MM.1S (cell line): ENCODE data around the gene POLR3G.

Source experiments
- DNase-seq: peaks from one replicate; pipeline ENCODE4 v3.0.0-alpha.2; 2015
- H2AFZ ChIP-seq: fragments of 300-600 bp; sonication (generic); 2 replicates; pipeline ENCODE4 v1.6.0; 2016; ENCODE audit warnings: antibody characterized with exemption, low read length
- H3F3A ChIP-seq: fragments of 300-600 bp; sonication (generic); 2 replicates; pipeline ENCODE4 v1.6.1; 2016; ENCODE audit warnings: mild to moderate bottlenecking, antibody characterized with exemption, low read length, moderate library complexity, mixed read lengths; ENCODE audit not compliant: insufficient read depth
- H3K27ac ChIP-seq: fragments of 300-600 bp; sonication (generic); 2 replicates; pipeline ENCODE4 v1.5.1; 2016; ENCODE audit warnings: mild to moderate bottlenecking, low read length
- H3K27me3 ChIP-seq: fragments of 300-600 bp; sonication (generic); replicated peaks from 2 replicates; pipeline ENCODE4 v1.6.0; 2016; ENCODE audit warnings: low read length; ENCODE audit not compliant: insufficient read depth
- H3K36me3 ChIP-seq: fragments of 300-600 bp; sonication (generic); replicated peaks from 2 replicates; pipeline ENCODE4 v1.6.1; 2016; ENCODE audit warnings: mild to moderate bottlenecking, low read length, mixed read lengths; ENCODE audit not compliant: insufficient read depth
- H3K4me1 ChIP-seq: fragments of 300-600 bp; sonication (generic); 2 replicates; pipeline ENCODE4 v1.6.1; 2016; ENCODE audit warnings: low read length, mixed read lengths
- H3K4me2 ChIP-seq: fragments of 300-600 bp; sonication (generic); 2 replicates; pipeline ENCODE4 v1.6.0; 2016; ENCODE audit warnings: low read depth, low read length
- H3K4me3 ChIP-seq: fragments of 300-600 bp; sonication (generic); 2 replicates; pipeline ENCODE4 v1.5.1; 2016; ENCODE audit warnings: low read length, mixed read lengths
- H3K79me2 ChIP-seq: fragments of 300-600 bp; sonication (generic); 2 replicates; pipeline ENCODE4 v1.6.1; 2016; ENCODE audit warnings: mixed run types, low read length, mixed read lengths
- H3K9ac ChIP-seq: fragments of 300-600 bp; sonication (generic); 2 replicates; pipeline ENCODE4 v1.6.1; 2016; ENCODE audit warnings: low read length, mixed read lengths
- H3K9me2 ChIP-seq: fragments of 300-600 bp; sonication (generic); replicated peaks from 2 replicates; pipeline ENCODE4 v1.6.1; 2016; ENCODE audit warnings: mild to moderate bottlenecking, low read length, mixed read lengths; ENCODE audit not compliant: insufficient read depth
- H3K9me3 ChIP-seq: fragments of 300-600 bp; sonication (generic); replicated peaks from 2 replicates; pipeline ENCODE4 v1.6.1; 2016; ENCODE audit warnings: mild to moderate bottlenecking, low read length, mixed read lengths; ENCODE audit not compliant: insufficient read depth
- H4K20me1 ChIP-seq: fragments of 300-600 bp; sonication (generic); 2 replicates; pipeline ENCODE4 v1.6.1; 2016; ENCODE audit warnings: mild to moderate bottlenecking, low read length, moderate library complexity, mixed read lengths; ENCODE audit not compliant: insufficient read depth
- EZH2 ChIP-seq: fragments of 300-600 bp; sonication (generic); optimal IDR thresholded peaks from 2 replicates; pipeline ENCODE3; 2017; ENCODE audit warnings: low read depth, mild to moderate bottlenecking, antibody characterized with exemption, low read length, mixed read lengths
- EZH2phosphoT487 ChIP-seq: fragments of 300-600 bp; sonication (generic); IDR thresholded peaks from 2 replicates; pipeline ENCODE4 v1.6.1; 2018; ENCODE audit warnings: antibody characterized with exemption, low read length
- TF ChIP-seq, protein P1 (sequence below): fragments of 300-600 bp; sonication (generic); IDR thresholded peaks from 2 replicates; pipeline ENCODE4 v1.5.1; 2016; ENCODE audit warnings: antibody characterized with exemption, low read length, mixed read lengths

Gene POLR3G

GRCh38 chr5:90557871-90558270 is 83.2 kb downstream of the POLR3G start:
- peak overlapping the region; percentile 67 for H3K4me2 ChIP-seq

GRCh38 chr5:90558344-90559192 is 83.9 kb downstream of the POLR3G start, which contains the start of gene ADGRV1:
ADGRV1 (plus strand) TSS chr5:90558797; CDS start chr5:90558896, 99 bp downstream.
- Histone ChIP-seq H3F3A (no peaks in the 10 kb centered on the region), H3K9me2 (no peaks in the 10 kb centered on the region), H3K4me2 (peak within 1 kb of the TSS; percentile 67), H3K27me3 (no peaks in the 10 kb centered on the region), H3K9me3 (no peaks in the 10 kb centered on the region), H3K27ac (peak within 1 kb of the TSS; percentile 30; the same call in 1 of the 2 replicates), H2AFZ (peak within 1 kb of the TSS; percentile 78), H3K79me2 (0 out of 2 replicates have a peak, but pooled peaks cover 3% of the 10 kb centered on the region), H3K4me3 (peak within 1 kb of the TSS; percentile 62), H3K9ac (peak within 1 kb of the TSS; percentile 34; the same call in 1 of the 2 replicates), H3K4me1 (peaks cover 8% of the 10 kb centered on the region; the same call in 1 of the 2 replicates), H3K36me3 (no peaks in the 10 kb centered on the region), H4K20me1 (no peaks in the 10 kb centered on the region)
- TF ChIP-seq, protein P1, sequence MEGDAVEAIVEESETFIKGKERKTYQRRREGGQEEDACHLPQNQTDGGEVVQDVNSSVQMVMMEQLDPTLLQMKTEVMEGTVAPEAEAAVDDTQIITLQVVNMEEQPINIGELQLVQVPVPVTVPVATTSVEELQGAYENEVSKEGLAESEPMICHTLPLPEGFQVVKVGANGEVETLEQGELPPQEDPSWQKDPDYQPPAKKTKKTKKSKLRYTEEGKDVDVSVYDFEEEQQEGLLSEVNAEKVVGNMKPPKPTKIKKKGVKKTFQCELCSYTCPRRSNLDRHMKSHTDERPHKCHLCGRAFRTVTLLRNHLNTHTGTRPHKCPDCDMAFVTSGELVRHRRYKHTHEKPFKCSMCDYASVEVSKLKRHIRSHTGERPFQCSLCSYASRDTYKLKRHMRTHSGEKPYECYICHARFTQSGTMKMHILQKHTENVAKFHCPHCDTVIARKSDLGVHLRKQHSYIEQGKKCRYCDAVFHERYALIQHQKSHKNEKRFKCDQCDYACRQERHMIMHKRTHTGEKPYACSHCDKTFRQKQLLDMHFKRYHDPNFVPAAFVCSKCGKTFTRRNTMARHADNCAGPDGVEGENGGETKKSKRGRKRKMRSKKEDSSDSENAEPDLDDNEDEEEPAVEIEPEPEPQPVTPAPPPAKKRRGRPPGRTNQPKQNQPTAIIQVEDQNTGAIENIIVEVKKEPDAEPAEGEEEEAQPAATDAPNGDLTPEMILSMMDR: no peak
- TF ChIP-seq EZH2phosphoT487 (no peak), EZH2 (no peak)
- DNase-seq: peak; percentile 95

More at GRCh38 chr5:90557871-90558270, 83.2 kb downstream of the POLR3G start:
- H3K27ac ChIP-seq: no peak overlapping the region
- no peaks in the 10 kb centered on the region for H4K20me1 ChIP-seq
- TF ChIP-seq, protein P1: no peak
- TF ChIP-seq EZH2: no peak
- no peak for TF ChIP-seq EZH2phosphoT487
- no peaks in the 10 kb centered on the region for H3K27me3 ChIP-seq
- DNase-seq: peak; percentile 19
- no peaks in the 10 kb centered on the region for H3K9me2 ChIP-seq
- H3K9ac ChIP-seq: peak overlapping the region; percentile 18; the same call in 1 of the 2 replicates
- peaks cover 8% of the 10 kb centered on the region; the same call in 1 of the 2 replicates for H3K4me1 ChIP-seq
- peak overlapping the region; percentile 62 for H3K4me3 ChIP-seq
- H2AFZ ChIP-seq: peak overlapping the region; percentile 62
- H3K9me3 ChIP-seq: no peaks in the 10 kb centered on the region
- no peaks in the 10 kb centered on the region for H3K36me3 ChIP-seq
- H3F3A ChIP-seq: no peaks in the 10 kb centered on the region
- 0 out of 2 replicates have a peak, but pooled peaks cover 3% of the 10 kb centered on the region for H3K79me2 ChIP-seq

DNA sequence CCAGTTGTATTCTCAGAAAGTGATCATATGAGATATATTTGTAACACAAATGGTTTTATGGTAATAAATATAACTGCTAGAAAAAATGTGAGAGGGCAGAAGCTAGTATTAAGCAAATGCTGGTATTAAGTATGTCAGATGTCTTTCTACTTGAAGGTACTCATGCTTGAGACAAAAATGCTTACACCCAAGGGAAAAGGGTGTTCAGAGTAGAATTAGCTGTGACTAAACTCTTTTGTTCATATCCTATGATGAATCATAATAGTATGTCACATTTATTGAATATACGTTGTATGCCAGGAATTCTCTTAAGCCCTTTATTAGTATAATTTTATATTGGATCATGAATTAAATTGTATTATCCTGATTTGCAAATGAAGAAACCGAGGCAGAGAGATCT is 86.1 kb downstream of the POLR3G start:
- Histone ChIP-seq H3K4me2 (no peak overlapping the region), H3K9ac (no peak overlapping the region), H3K36me3 (no peaks in the 10 kb centered on the region), H3K4me1 (peaks cover 8% of the 10 kb centered on the region; the same call in 1 of the 2 replicates), H3F3A (no peaks in the 10 kb centered on the region), H3K27me3 (no peaks in the 10 kb centered on the region), H3K27ac (no peak overlapping the region), H3K9me2 (no peaks in the 10 kb centered on the region), H4K20me1 (no peaks in the 10 kb centered on the region), H3K4me3 (no peak overlapping the region), H3K9me3 (no peaks in the 10 kb centered on the region), H2AFZ (no peak overlapping the region), H3K79me2 (0 out of 2 replicates have a peak, but pooled peaks cover 3% of the 10 kb centered on the region)
- DNase-seq: no peak
- TF ChIP-seq, protein P1: no peak
- TF ChIP-seq EZH2phosphoT487 (no peak), EZH2 (no peak)
